Measurements from ENCODE around the gene ZNF791. TPM values are rescaled to one million over a fixed set of nuclear protein-coding genes. Genes with fewer than 3 reads are reported as not detected.
A peak's percentile ranks its signal among the peaks of the same experiment; 100 is the strongest.

ZNF791 gene
- total RNA-seq, 1 donor from 2014 or later = 10.4 TPM

- Histone ChIP-seq H3K4me3 (ENCODE audit: low read length in 3 of 3) (peak overlapping the region in 1 of 3 donors; percentile 0), H3K36me3 (ENCODE audit: control insufficient read depth in 3 of 3, insufficient read depth in 3 of 3, low read length in 3 of 3) (peaks cover 35 to 47% (median 36%) of the 10 kb centered on the region in 3 donors)
Observed at GRCh38 chr19:12664406-12665280, 53.9 kb downstream of the ZNF791 start.

GRCh38 chr19:12665281-12665573, 54.5 kb downstream of the ZNF791 start:
- Histone ChIP-seq H3K4me1 (ENCODE audit: control insufficient read depth in 3 of 3, insufficient read depth in 3 of 3, low read length in 3 of 3) (peaks cover 38 to 51% (median 39%) of the 10 kb centered on the region in 3 donors), H3K4me3 (ENCODE audit: low read length in 3 of 3) (peak overlapping the region in 2 of 3 donors; percentile 38 to 92), H3K9ac (ENCODE audit: low read depth in 1 of 3, low read length in 3 of 3) (peak overlapping the region in 1 of 3 donors; percentile 95), H3K27me3 (ENCODE audit: control insufficient read depth in 3 of 3, insufficient read depth in 3 of 3, low read length in 3 of 3) (no peaks in the 10 kb centered on the region), H3K9me3 (ENCODE audit: control insufficient read depth in 3 of 3, low read length in 3 of 3) (no peaks in the 10 kb centered on the region), H3K36me3 (ENCODE audit: control insufficient read depth in 3 of 3, insufficient read depth in 3 of 3, low read length in 3 of 3) (peaks cover 32 to 47% (median 33%) of the 10 kb centered on the region in 3 donors), H3K27ac (ENCODE audit: low read depth, low read length) (no peak overlapping the region)

More at GRCh38 chr19:12664406-12665280, 53.9 kb downstream of the ZNF791 start:
- H3K9ac ChIP-seq (ENCODE audit: low read depth in 1 of 3, low read length in 3 of 3) = no peak overlapping the region
- H3K9me3 ChIP-seq (ENCODE audit: control insufficient read depth in 3 of 3, low read length in 3 of 3) = no peaks in the 10 kb centered on the region
- H3K4me1 ChIP-seq (ENCODE audit: control insufficient read depth in 3 of 3, insufficient read depth in 3 of 3, low read length in 3 of 3) = peaks cover 32 to 45% (median 34%) of the 10 kb centered on the region in 3 donors
- H3K27ac ChIP-seq (ENCODE audit: low read depth, low read length) = no peak overlapping the region
- H3K27me3 ChIP-seq (ENCODE audit: control insufficient read depth in 3 of 3, insufficient read depth in 3 of 3, low read length in 3 of 3) = no peaks in the 10 kb centered on the region

- no peaks in the 10 kb centered on the region for H3K9me3 ChIP-seq (ENCODE audit: control insufficient read depth in 3 of 3, low read length in 3 of 3)
- peaks cover 26 to 43% (median 33%) of the 10 kb centered on the region in 3 donors for H3K36me3 ChIP-seq (ENCODE audit: control insufficient read depth in 3 of 3, insufficient read depth in 3 of 3, low read length in 3 of 3)
- H3K27me3 ChIP-seq (ENCODE audit: control insufficient read depth in 3 of 3, insufficient read depth in 3 of 3, low read length in 3 of 3) = no peaks in the 10 kb centered on the region
- no peak overlapping the region for H3K27ac ChIP-seq (ENCODE audit: low read depth, low read length)
- H3K4me1 ChIP-seq (ENCODE audit: control insufficient read depth in 3 of 3, insufficient read depth in 3 of 3, low read length in 3 of 3) = peaks cover 43 to 57% (median 45%) of the 10 kb centered on the region in 3 donors
- H3K4me3 ChIP-seq (ENCODE audit: low read length in 3 of 3) = peak overlapping the region; percentile 92 to 98 (median 96)
- H3K9ac ChIP-seq (ENCODE audit: low read depth in 1 of 3, low read length in 3 of 3) = peak overlapping the region; percentile 74 to 95 (median 92)
Observed at GRCh38 chr19:12665671-12666264, 55.0 kb downstream of the ZNF791 start.

- H3K9me3 ChIP-seq (ENCODE audit: control insufficient read depth in 3 of 3, low read length in 3 of 3) = no peaks in the 10 kb centered on the region
- peaks cover 19 to 37% (median 27%) of the 10 kb centered on the region in 3 donors for H3K36me3 ChIP-seq (ENCODE audit: control insufficient read depth in 3 of 3, insufficient read depth in 3 of 3, low read length in 3 of 3)
- H3K9ac ChIP-seq (ENCODE audit: low read depth in 1 of 3, low read length in 3 of 3) = peak within 1 kb of the TSS; percentile 74 to 95 (median 92)
- H3K27me3 ChIP-seq (ENCODE audit: control insufficient read depth in 3 of 3, insufficient read depth in 3 of 3, low read length in 3 of 3) = no peaks in the 10 kb centered on the region
- peaks cover 43 to 57% (median 45%) of the 10 kb centered on the region in 3 donors for H3K4me1 ChIP-seq (ENCODE audit: control insufficient read depth in 3 of 3, insufficient read depth in 3 of 3, low read length in 3 of 3)
- H3K4me3 ChIP-seq (ENCODE audit: low read length in 3 of 3) = peak within 1 kb of the TSS; percentile 92 to 98 (median 96)
- peak within 1 kb of the TSS; percentile 59 for H3K27ac ChIP-seq (ENCODE audit: low read depth, low read length)
Observed at GRCh38 chr19:12666265-12667048, 55.7 kb downstream of the ZNF791 start, which contains the start of the genes MAN2B1 and WDR83. TSS of gene MAN2B1 (minus strand) at chr19:12666742. CDS start at chr19:12666701, 41 bp downstream. TSS of gene WDR83 (plus strand) at chr19:12666807. CDS start at chr19:12669791, 2,984 bp downstream.

GRCh38 chr19:12667731-12668302, 57.1 kb downstream of the ZNF791 start:
- Histone ChIP-seq H3K27ac (ENCODE audit: low read depth, low read length) (no peak overlapping the region), H3K4me1 (ENCODE audit: control insufficient read depth in 3 of 3, insufficient read depth in 3 of 3, low read length in 3 of 3) (peaks cover 43 to 57% (median 45%) of the 10 kb centered on the region in 3 donors), H3K36me3 (ENCODE audit: control insufficient read depth in 3 of 3, insufficient read depth in 3 of 3, low read length in 3 of 3) (peaks cover 27 to 32% (median 28%) of the 10 kb centered on the region in 3 donors), H3K9me3 (ENCODE audit: control insufficient read depth in 3 of 3, low read length in 3 of 3) (no peaks in the 10 kb centered on the region), H3K9ac (ENCODE audit: low read depth in 1 of 3, low read length in 3 of 3) (peak overlapping the region in 1 of 3 donors; percentile 99), H3K27me3 (ENCODE audit: control insufficient read depth in 3 of 3, insufficient read depth in 3 of 3, low read length in 3 of 3) (no peaks in the 10 kb centered on the region), H3K4me3 (ENCODE audit: low read length in 3 of 3) (peak overlapping the region; percentile 86 to 98 (median 98))

GRCh38 chr19:12668346-12668745, 57.6 kb downstream of the ZNF791 start:
- Histone ChIP-seq H3K4me1 (ENCODE audit: control insufficient read depth in 3 of 3, insufficient read depth in 3 of 3, low read length in 3 of 3) (peaks cover 43 to 57% (median 45%) of the 10 kb centered on the region in 3 donors), H3K4me3 (ENCODE audit: low read length in 3 of 3) (peak overlapping the region; percentile 86 to 98 (median 98)), H3K9me3 (ENCODE audit: control insufficient read depth in 3 of 3, low read length in 3 of 3) (no peaks in the 10 kb centered on the region), H3K27me3 (ENCODE audit: control insufficient read depth in 3 of 3, insufficient read depth in 3 of 3, low read length in 3 of 3) (no peaks in the 10 kb centered on the region), H3K9ac (ENCODE audit: low read depth in 1 of 3, low read length in 3 of 3) (peak overlapping the region; percentile 96 to 99 (median 98)), H3K27ac (ENCODE audit: low read depth, low read length) (peak overlapping the region; percentile 95), H3K36me3 (ENCODE audit: control insufficient read depth in 3 of 3, insufficient read depth in 3 of 3, low read length in 3 of 3) (peaks cover 28 to 30% (median 28%) of the 10 kb centered on the region in 3 donors)

- Histone ChIP-seq H3K36me3 (ENCODE audit: control insufficient read depth in 3 of 3, insufficient read depth in 3 of 3, low read length in 3 of 3) (peaks cover 25 to 29% (median 26%) of the 10 kb centered on the region in 3 donors), H3K27me3 (ENCODE audit: control insufficient read depth in 3 of 3, insufficient read depth in 3 of 3, low read length in 3 of 3) (no peaks in the 10 kb centered on the region), H3K27ac (ENCODE audit: low read depth, low read length) (peak overlapping the region; percentile 95), H3K4me1 (ENCODE audit: control insufficient read depth in 3 of 3, insufficient read depth in 3 of 3, low read length in 3 of 3) (peaks cover 43 to 57% (median 45%) of the 10 kb centered on the region in 3 donors), H3K4me3 (ENCODE audit: low read length in 3 of 3) (peak overlapping the region; percentile 86 to 98 (median 98)), H3K9me3 (ENCODE audit: control insufficient read depth in 3 of 3, low read length in 3 of 3) (no peaks in the 10 kb centered on the region), H3K9ac (ENCODE audit: low read depth in 1 of 3, low read length in 3 of 3) (peak overlapping the region; percentile 96 to 99 (median 98))
Observed at GRCh38 chr19:12668932-12669269, 58.2 kb downstream of the ZNF791 start.

GRCh38 chr19:12669270-12670158, 58.8 kb downstream of the ZNF791 start:
- no peaks in the 10 kb centered on the region for H3K27me3 ChIP-seq (ENCODE audit: control insufficient read depth in 3 of 3, insufficient read depth in 3 of 3, low read length in 3 of 3)
- H3K9me3 ChIP-seq (ENCODE audit: control insufficient read depth in 3 of 3, low read length in 3 of 3) = no peaks in the 10 kb centered on the region
- H3K27ac ChIP-seq (ENCODE audit: low read depth, low read length) = peak overlapping the region; percentile 95
- peaks cover 43 to 57% (median 45%) of the 10 kb centered on the region in 3 donors for H3K4me1 ChIP-seq (ENCODE audit: control insufficient read depth in 3 of 3, insufficient read depth in 3 of 3, low read length in 3 of 3)
- peak overlapping the region; percentile 96 to 99 (median 98) for H3K9ac ChIP-seq (ENCODE audit: low read depth in 1 of 3, low read length in 3 of 3)
- H3K4me3 ChIP-seq (ENCODE audit: low read length in 3 of 3) = peak overlapping the region; percentile 86 to 98 (median 98)
- peaks cover 26 to 30% (median 27%) of the 10 kb centered on the region in 3 donors for H3K36me3 ChIP-seq (ENCODE audit: control insufficient read depth in 3 of 3, insufficient read depth in 3 of 3, low read length in 3 of 3)
